GM18505 (cell line): ENCODE data around the gene POLR2B.
"Not testable (repeated sequence)": the region's sequence is repeated elsewhere in the genome, so short reads cannot be mapped to it uniquely, and the experiment has no call there.

Source experiments
- ATAC-seq: cut with Tn5 transposase; IDR thresholded peaks from one replicate; pipeline ENCODE4 v1.9.1; 2021; ENCODE audit not compliant: unreplicated experiment
- POLR2A ChIP-seq: IDR thresholded peaks from 4 replicates; pipeline ENCODE4 v1.6.1; 2011; ENCODE audit warnings: borderline replicate concordance; ENCODE audit not compliant: insufficient read depth, insufficient read length; ENCODE audit errors: extremely low read depth

The POLR2B gene

GRCh38 chr4:57018980-57019379 is 40.3 kb downstream of the POLR2B start:
- ATAC-seq, result no peak
- no peak for TF ChIP-seq POLR2A

DNA sequence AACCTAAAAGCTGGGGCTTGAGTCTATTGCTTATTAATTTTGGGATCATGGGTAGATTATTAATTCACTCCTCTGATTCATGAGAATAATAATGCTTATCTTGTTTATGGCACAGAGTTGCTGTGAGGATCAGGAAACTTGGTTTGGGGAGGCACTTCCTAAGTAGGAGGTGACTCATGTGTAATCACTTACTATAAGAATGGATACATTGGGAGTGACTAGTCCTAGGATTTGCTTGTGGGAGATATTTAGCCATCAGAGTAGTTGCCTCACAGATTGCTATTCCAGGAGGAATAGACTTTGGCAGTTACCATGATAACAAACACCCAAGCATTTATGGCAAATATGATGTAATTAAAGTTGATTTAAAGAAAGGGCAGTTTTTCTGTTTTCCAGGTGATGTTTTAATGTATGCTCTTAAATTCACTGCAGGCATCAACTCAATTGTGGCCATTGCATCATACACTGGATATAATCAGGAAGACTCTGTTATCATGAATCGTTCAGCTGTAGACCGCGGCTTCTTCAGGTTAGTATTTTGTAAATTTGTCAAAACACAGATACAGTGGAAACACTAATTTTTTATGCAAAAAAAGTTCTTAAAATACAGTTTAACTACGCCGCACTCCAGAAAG is 41.9 kb downstream of the POLR2B start:
- no peak for TF ChIP-seq POLR2A
- no peak for ATAC-seq

DNA sequence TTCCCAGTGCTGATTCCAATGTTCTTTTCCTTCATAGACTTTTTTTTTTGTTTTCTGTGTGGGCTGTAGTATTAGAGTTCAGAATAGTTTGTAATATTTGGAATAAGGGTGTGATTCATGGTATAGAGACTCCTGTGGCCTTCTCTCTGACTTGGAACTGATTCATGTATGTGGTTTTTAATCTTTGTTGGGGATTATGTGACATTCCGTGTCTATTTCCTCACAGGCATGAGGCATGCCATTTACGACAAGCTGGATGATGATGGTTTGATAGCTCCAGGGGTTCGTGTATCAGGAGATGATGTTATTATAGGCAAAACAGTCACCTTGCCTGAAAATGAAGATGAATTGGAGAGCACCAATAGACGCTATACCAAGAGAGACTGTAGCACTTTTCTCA is 44.4 kb downstream of the POLR2B start:
- no peak for TF ChIP-seq POLR2A
- no peak for ATAC-seq

GRCh38 chr4:57034520-57034919 is 55.8 kb downstream of the POLR2B start:
- no peak for ATAC-seq
- TF ChIP-seq POLR2A, result no peak

- ATAC-seq, result no peak
Observed at GRCh38 chr4:57037982-57038604, 59.4 kb downstream of the POLR2B start.

DNA sequence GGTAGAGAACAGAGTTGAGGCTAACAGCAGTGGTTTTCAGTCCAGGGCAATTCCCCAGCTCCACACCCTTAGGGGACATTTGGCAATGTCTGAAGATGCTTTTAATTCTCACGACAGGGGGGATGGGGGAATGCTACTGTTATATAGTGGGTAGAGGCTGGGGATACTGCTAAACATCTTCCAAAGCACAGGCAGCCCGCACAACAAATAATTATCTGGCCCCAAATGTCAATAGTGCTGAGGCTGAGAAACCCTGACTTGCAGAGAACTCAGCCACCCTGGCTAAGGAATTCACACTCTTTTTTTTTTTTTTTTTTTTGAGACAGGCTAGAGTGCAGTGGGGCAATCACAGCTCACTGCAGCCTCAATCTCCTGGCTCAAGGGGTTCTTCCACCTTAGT is 60.6 kb downstream of the POLR2B start:
- ATAC-seq, result no peak
- no peak for TF ChIP-seq POLR2A

More at GRCh38 chr4:57037982-57038604, 59.4 kb downstream of the POLR2B start:
- TF ChIP-seq POLR2A, result no peak

GRCh38 chr4:57040510-57040909 is 61.8 kb downstream of the POLR2B start:
- no peak for ATAC-seq
- no peak for TF ChIP-seq POLR2A

DNA sequence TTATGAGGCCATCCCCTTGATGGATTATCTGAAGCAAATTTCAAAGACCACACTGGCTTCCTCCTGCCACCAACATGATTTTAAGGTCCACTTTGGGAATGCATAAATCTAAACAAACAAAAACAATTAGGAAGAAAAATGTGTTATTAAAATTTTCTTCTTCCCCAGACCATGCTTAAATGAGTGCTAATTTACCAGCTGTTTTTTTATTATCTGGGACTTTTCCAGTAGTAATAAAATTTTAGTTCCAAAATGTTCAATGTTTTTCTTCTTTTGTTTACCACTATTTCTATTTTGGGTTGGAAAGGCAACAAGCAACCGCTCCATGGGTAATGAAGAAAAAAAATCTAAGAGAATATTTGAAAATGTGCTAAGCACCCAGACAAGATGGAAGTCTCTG is 62.3 kb downstream of the POLR2B start:
- no peak for ATAC-seq
- no peak for TF ChIP-seq POLR2A

- ATAC-seq, result no peak
- TF ChIP-seq POLR2A, result no peak
Observed at GRCh38 chr4:57042711-57043169, 64.0 kb downstream of the POLR2B start.

DNA sequence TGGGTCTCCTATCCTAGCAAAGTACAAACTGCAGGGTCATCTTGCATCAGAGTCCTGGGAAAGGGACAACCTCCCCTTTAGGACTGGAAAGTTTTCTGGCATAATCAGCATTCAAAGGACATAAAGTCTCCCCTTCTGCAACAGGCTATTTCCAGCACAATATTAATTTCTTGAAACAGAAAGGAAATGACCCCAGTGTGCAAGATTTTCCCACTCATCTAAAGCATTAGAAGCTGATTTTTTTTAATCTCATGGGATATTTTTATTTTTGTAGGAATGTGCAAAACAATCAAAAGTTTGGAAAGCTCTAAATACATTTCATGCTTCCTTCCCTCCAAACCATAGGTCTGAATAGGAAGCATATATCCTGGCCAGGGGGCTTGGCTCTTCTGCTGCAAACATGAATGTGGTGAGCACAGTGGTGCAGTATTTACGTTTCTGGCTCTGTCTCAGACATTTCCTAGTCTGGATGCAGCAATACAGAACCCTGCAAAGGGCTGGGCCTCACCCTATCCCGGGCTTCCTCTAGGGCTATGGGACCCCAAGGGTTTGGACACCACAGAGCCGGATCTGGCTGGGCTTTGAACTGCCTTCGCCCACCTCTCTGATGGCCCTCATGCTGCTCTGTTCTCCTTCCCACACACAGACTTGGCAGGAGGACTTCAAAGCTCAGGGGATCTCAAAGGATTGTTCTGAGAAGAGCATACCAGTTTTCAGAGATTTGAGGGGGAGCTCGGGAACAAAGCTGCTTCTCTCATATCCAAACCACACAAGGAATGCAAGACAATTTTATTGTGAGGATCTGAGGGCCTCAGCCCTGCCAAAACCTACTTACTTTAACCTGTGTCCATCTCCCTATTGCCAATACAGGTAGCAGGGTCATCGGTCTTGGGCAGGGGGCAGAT is 64.9 kb downstream of the POLR2B start:
- ATAC-seq, result no peak
- TF ChIP-seq POLR2A, result no peak

GRCh38 chr4:57044279-57044678 is 65.6 kb downstream of the POLR2B start:
- no peak for ATAC-seq
- TF ChIP-seq POLR2A, result no peak

DNA sequence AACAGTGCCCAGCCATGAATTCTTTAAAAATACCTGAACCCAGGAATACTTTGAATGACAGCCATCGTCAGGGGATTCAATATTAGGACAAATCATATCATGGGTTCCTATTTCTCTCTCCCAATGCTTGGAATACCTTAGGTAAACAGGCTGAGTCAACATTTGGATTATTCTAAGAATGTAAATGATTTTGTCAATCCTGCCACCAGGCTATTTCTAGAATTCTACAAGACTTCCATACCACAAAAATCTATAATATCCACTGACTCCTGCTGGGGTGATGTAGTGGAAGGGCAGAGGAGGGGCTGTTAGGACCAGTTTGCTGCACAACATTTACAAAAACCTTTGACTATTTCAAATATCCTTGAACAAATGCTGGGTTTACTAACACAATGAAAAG is 66.3 kb downstream of the POLR2B start:
- ATAC-seq, result no peak
- no peak for TF ChIP-seq POLR2A

GRCh38 chr4:57047046-57047445 is 68.3 kb downstream of the POLR2B start:
- ATAC-seq, result not testable (repeated sequence)
